K562 (cell line): Measurements from ENCODE around the gene KLHL22. TPM values are rescaled to one million over a fixed set of nuclear protein-coding genes. Genes with fewer than 3 reads are reported as not detected.
A peak's percentile ranks its signal among the peaks of the same experiment; 100 is the strongest.

Experiments used
- CBX5 ChIP-seq: IDR thresholded peaks from 2 replicates; pipeline ENCODE4 v1.6.1; 2014; ENCODE audit warnings: low read depth, borderline replicate concordance
- CEBPG ChIP-seq, 3 experiments: fragments of 200-800 bp in 1 of 3; sonication (Bioruptor generic) in 1 of 3; sonication (generic) in 1 of 3; formaldehyde crosslinking in 1 of 3; IDR thresholded peaks in 2 of 3; conservative IDR thresholded peaks in 1 of 3; 2 replicates each; pipeline versions ENCODE4 v1.6.1 to v1.8.0; 2016 to 2022; ENCODE audit warnings: missing compliant biosample characterization in 2 of 3, missing genetic modification characterization in 2 of 3, mild to moderate bottlenecking in 1 of 3, missing genetic modification reagents in 1 of 3
- ELF1 ChIP-seq: fragments of 200-800 bp; sonication (Bioruptor generic); IDR thresholded peaks from 2 replicates; pipeline ENCODE4 v1.6.1; 2016; ENCODE audit warnings: missing genetic modification characterization, missing compliant biosample characterization
- FOXP1 ChIP-seq: sonication (generic); formaldehyde crosslinking; IDR thresholded peaks from 2 replicates; pipeline ENCODE4 v1.8.0; 2022; ENCODE audit warnings: mild to moderate bottlenecking, missing genetic modification reagents
- GABPA ChIP-seq: fragments of 200-800 bp; sonication (Bioruptor generic); conservative IDR thresholded peaks from 2 replicates; pipeline ENCODE4 v1.6.1; 2016; ENCODE audit warnings: low read depth, missing genetic modification characterization, missing compliant biosample characterization
- GATA2 ChIP-seq: sonication (generic); formaldehyde crosslinking; IDR thresholded peaks from 2 replicates; pipeline ENCODE4 v1.4.0; 2020; ENCODE audit warnings: mild to moderate bottlenecking, missing genetic modification reagents
- GATAD2B ChIP-seq: fragments of 450-650 bp; IDR thresholded peaks from 2 replicates; pipeline ENCODE4 v1.6.1; 2017; ENCODE audit warnings: mild to moderate bottlenecking, borderline replicate concordance
- HDAC1 ChIP-seq, 2 experiments: fragments of 450-650 bp; IDR thresholded peaks; 2 replicates each; pipeline ENCODE4 v1.6.1; 2016 to 2017; ENCODE audit warnings: inconsistent platforms in 1 of 2, mild to moderate bottlenecking in 1 of 2, moderate library complexity in 1 of 2
- LARP7 ChIP-seq: fragments of 450-650 bp; IDR thresholded peaks from 2 replicates; pipeline ENCODE4 v1.6.1; 2016
- MCM5 ChIP-seq: fragments of 450-650 bp; IDR thresholded peaks from 2 replicates; pipeline ENCODE4 v1.6.1; 2016; ENCODE audit warnings: low read depth
- MTA3 ChIP-seq: fragments of 450-650 bp; formaldehyde crosslinking; IDR thresholded peaks from 2 replicates; pipeline ENCODE4 v1.6.1; 2017; ENCODE audit warnings: mild to moderate bottlenecking, borderline replicate concordance
- POLR2AphosphoS2 ChIP-seq: IDR thresholded peaks from 2 replicates; pipeline ENCODE4 v1.6.1; 2012; ENCODE audit warnings: low read length, improper control_type of control experiment
- RBBP5 ChIP-seq: fragments of 200-600 bp; sonication (generic); IDR thresholded peaks from 2 replicates; pipeline ENCODE4 v1.6.1; 2012; ENCODE audit warnings: borderline replicate concordance, mild to moderate bottlenecking, low read length, control low read depth, inconsistent platforms; ENCODE audit not compliant: insufficient read depth, poor library complexity, severe bottlenecking
- RBM39 ChIP-seq: fragments of 200-400 bp; formaldehyde crosslinking; optimal IDR thresholded peaks from 2 replicates; pipeline ENCODE3; 2018; ENCODE audit warnings: low read depth, low read length
- RFX5 ChIP-seq: IDR thresholded peaks from 2 replicates; pipeline ENCODE4 v1.6.1; 2011; ENCODE audit warnings: low read depth, mild to moderate bottlenecking, improper control_type of control experiment, low read length
- SAFB ChIP-seq: fragments of 200-400 bp; formaldehyde crosslinking; IDR thresholded peaks from 2 replicates; pipeline ENCODE4 v1.6.1; 2017; ENCODE audit warnings: low read depth, low read length, borderline replicate concordance
- SMC3 ChIP-seq: conservative IDR thresholded peaks from 2 replicates; pipeline ENCODE4 v1.6.1; 2011; ENCODE audit warnings: low read depth, low read length, improper control_type of control experiment; ENCODE audit not compliant: insufficient read depth
- STAG1 ChIP-seq: sonication (generic); formaldehyde crosslinking; IDR thresholded peaks from 2 replicates; pipeline ENCODE4 v1.5.0; 2020; ENCODE audit warnings: missing genetic modification reagents, borderline replicate concordance
- STAT5B ChIP-seq: fragments of 250-450 bp; sonication (Bioruptor Pico); IDR thresholded peaks from 2 replicates; pipeline ENCODE4 v1.8.0; 2021; ENCODE audit warnings: mild to moderate bottlenecking, inconsistent platforms
- ZBTB17 ChIP-seq: fragments of 450-650 bp; formaldehyde crosslinking; IDR thresholded peaks from 2 replicates; pipeline ENCODE4 v1.4.0; 2020; ENCODE audit warnings: mild to moderate bottlenecking
- ZBTB7A ChIP-seq: IDR thresholded peaks from 2 replicates; pipeline ENCODE4 v1.6.1; 2011; ENCODE audit warnings: low read depth, mild to moderate bottlenecking, low read length, moderate library complexity, borderline replicate concordance; ENCODE audit not compliant: control insufficient read depth
- ZKSCAN8 ChIP-seq: fragments of 200-800 bp; sonication (Bioruptor generic); IDR thresholded peaks from 2 replicates; pipeline ENCODE4 v1.6.1; 2016; ENCODE audit warnings: missing genetic modification characterization, missing compliant biosample characterization
- ZNF146 ChIP-seq: IDR thresholded peaks from one replicate; pipeline ENCODE4 v1.6.1; 2018; ENCODE audit warnings: missing compliant biosample characterization; ENCODE audit not compliant: unreplicated experiment
- ZNF24 ChIP-seq: fragments of 450-650 bp; IDR thresholded peaks from 2 replicates; pipeline ENCODE4 v1.6.1; 2016
- polyA plus RNA-seq, 8 experiments: library from polyadenylated mRNA; depleted of rRNA in 4 of 8; stranded (reverse) in 5 of 8; unstranded in 3 of 8; fragments of >200 nt; fragmentation: Nextera tagmentation in 2 of 8; fragmentation: Illumina TruSeq in 1 of 8; extraction: Ambion mirVana in 2 of 8; extraction: Trizol in 1 of 8; gene quantifications; 2 replicates each; pipeline versions ENCODE4 v1.2.1 to v1.2.3, GENCODE V29; 2011 to 2014; ENCODE audit warnings: inconsistent platforms in 1 of 8, missing spikeins in 1 of 8
- total RNA-seq, 7 experiments: library from RNA; depleted of rRNA in 6 of 7; stranded (reverse); fragments of >200 nt in 6 of 7; fragmentation: Illumina TruSeq in 2 of 7; extraction: Trizol in 2 of 7; gene quantifications; 2 replicates each; pipeline versions ENCODE4 v1.2.1 to v1.2.3, GENCODE V29; 2011 to 2021; ENCODE audit warnings: low replicate concordance in 1 of 7
- TF ChIP-seq, protein P1 (sequence below): sonication (generic); formaldehyde crosslinking; IDR thresholded peaks from 2 replicates; pipeline ENCODE4 v1.8.1; 2023; ENCODE audit warnings: mild to moderate bottlenecking, missing genetic modification reagents
- TF ChIP-seq, protein P2 (sequence below): conservative IDR thresholded peaks from 2 replicates; pipeline ENCODE4 v1.6.1; 2011; ENCODE audit warnings: low read depth, mild to moderate bottlenecking, low read length; ENCODE audit not compliant: control insufficient read depth

Gene KLHL22
- total and polyA plus RNA-seq, 9 of the 15 experiments (the other 6 are each of a cell fraction or from before 2014, with no cell fraction given) = 1.3 to 25.6 (median 15.2) TPM

DNA sequence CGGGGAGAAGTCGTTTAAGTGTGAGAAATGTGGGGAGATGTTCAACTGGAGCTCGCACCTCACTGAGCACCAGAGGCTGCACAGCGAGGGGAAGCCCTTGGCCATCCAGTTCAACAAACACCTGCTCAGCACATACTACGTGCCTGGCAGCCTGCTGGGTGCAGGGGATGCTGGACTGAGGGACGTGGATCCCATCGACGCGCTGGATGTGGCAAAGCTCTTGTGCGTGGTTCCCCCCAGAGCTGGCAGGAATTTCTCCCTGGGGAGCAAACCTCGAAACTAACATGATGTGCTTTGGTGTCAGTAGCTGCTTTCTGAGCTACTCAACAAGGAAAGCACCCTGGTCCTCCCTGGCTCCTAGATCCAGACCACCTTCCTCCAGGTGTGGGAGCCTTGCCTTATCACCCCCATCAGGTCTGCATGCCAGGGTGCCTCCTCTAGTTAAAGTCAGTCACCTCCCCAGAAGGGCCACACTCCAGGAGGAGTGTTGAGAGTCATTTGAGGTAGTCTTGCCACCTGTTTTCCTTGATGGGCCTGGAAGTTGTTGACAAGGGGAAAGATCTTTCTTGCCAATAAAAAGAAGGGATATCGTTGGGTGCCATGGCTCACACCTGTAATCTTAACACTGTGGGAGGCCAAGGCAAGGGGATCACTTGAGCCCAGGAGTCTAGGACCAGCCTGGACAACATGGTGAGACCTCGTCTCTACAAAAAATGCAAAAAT is 88.7 kb downstream of the KLHL22 start (continued):
- TF ChIP-seq, protein P1, sequence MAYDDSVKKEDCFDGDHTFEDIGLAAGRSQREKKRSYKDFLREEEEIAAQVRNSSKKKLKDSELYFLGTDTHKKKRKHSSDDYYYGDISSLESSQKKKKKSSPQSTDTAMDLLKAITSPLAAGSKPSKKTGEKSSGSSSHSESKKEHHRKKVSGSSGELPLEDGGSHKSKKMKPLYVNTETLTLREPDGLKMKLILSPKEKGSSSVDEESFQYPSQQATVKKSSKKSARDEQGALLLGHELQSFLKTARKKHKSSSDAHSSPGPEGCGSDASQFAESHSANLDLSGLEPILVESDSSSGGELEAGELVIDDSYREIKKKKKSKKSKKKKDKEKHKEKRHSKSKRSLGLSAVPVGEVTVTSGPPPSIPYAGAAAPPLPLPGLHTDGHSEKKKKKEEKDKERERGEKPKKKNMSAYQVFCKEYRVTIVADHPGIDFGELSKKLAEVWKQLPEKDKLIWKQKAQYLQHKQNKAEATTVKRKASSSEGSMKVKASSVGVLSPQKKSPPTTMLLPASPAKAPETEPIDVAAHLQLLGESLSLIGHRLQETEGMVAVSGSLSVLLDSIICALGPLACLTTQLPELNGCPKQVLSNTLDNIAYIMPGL = no peak
- 0 out of 2 replicates have a peak, but pooled peaks have one; percentile 21 for TF ChIP-seq MTA3
- no peak for TF ChIP-seq GATAD2B
- no peak for TF ChIP-seq HDAC1 (IDR thresholded peaks at IDR 0.05)
- TF ChIP-seq RBM39 = no peak
- no peak for TF ChIP-seq ZKSCAN8
- TF ChIP-seq RBBP5 = peak; percentile 12
- TF ChIP-seq, protein P2, sequence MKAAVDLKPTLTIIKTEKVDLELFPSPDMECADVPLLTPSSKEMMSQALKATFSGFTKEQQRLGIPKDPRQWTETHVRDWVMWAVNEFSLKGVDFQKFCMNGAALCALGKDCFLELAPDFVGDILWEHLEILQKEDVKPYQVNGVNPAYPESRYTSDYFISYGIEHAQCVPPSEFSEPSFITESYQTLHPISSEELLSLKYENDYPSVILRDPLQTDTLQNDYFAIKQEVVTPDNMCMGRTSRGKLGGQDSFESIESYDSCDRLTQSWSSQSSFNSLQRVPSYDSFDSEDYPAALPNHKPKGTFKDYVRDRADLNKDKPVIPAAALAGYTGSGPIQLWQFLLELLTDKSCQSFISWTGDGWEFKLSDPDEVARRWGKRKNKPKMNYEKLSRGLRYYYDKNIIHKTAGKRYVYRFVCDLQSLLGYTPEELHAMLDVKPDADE = no peak
- TF ChIP-seq MCM5 = no peak
- TF ChIP-seq SMC3 = no peak
- no peak for TF ChIP-seq RFX5
- TF ChIP-seq ELF1 (tag) = no peak
- TF ChIP-seq ZNF24 = no peak
- no peak for TF ChIP-seq ZBTB7A
- TF ChIP-seq CBX5 = no peak
- TF ChIP-seq SAFB = no peak
- TF ChIP-seq CEBPG (CRISPR knock-in tag; IDR thresholded peaks at IDR 0.05) = 0 out of 2 replicates have a peak, but pooled peaks have one; percentile 2
- no peak for TF ChIP-seq CEBPG (tag; conservative IDR thresholded peaks at IDR 0.05 in 1 of 2, IDR thresholded peaks at IDR 0.05 in 1 of 2)
- no peak for TF ChIP-seq STAG1 (CRISPR knock-in tag)
- no peak for TF ChIP-seq ZBTB17 (CRISPR knock-in tag)
- peak; percentile 46; the same call in 1 of the 2 replicates for TF ChIP-seq FOXP1 (CRISPR knock-in tag)
- no peak for TF ChIP-seq STAT5B (CRISPR knock-in tag)
- TF ChIP-seq GABPA (tag) = no peak
- no peak for TF ChIP-seq LARP7
- no peak for TF ChIP-seq ZNF146 (CRISPR knock-in tag)
- no peak for TF ChIP-seq POLR2AphosphoS2
- TF ChIP-seq GATA2 (CRISPR knock-in tag) = peak; percentile 16; the same call in 1 of the 2 replicates
